Loucy (cell line): ENCODE data around the gene SLAMF1.

Experiments used
- CTCF ChIP-seq: fragments of 200-600 bp; sonication (generic); conservative IDR thresholded peaks from 2 replicates; pipeline ENCODE4 v1.5.1; 2014; ENCODE audit warnings: mild to moderate bottlenecking, antibody characterized with exemption, low read length
- EZH2phosphoT487 ChIP-seq: fragments of 200-600 bp; IDR thresholded peaks from 2 replicates; pipeline ENCODE4 v1.6.1; 2018; ENCODE audit warnings: antibody characterized with exemption, mild to moderate bottlenecking, moderate library complexity, borderline replicate concordance

DNA sequence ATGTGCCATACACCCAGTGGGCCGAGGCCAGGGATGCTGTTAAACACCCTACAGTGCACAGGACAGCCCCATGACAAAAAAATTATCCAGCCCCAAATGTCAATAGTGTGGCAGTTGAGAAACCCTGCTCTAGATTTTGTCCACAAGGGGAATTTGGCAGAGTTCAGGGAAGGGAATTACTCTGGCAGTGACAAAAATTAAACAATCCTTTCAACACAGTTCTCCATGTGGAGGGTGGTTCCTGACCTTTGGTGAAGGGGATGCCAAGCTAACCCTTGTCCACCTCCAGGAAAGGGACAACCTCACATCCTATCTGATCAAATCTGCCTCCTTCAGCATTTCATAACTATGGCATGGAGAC, 39.2 kb downstream of the SLAMF1 start:
- TF ChIP-seq CTCF (no peak), EZH2phosphoT487 (no peak)
